IPS-18c (cell line): ENCODE measurements around the gene XPNPEP1.
"Not testable (repeated sequence)": the region's sequence is repeated elsewhere in the genome, so short reads cannot be mapped to it uniquely, and the experiment has no call there.

ENCODE experiments used
- H3K4me3 ChIP-seq: 2 replicates; pipeline ENCODE4 v1.7.0; 2013; ENCODE audit warnings: low read depth, mild to moderate bottlenecking, low read length, moderate library complexity; ENCODE audit not compliant: insufficient read depth
- H3K9me3 ChIP-seq: one replicate; pipeline ENCODE4 v1.6.1; 2013; ENCODE audit warnings: mild to moderate bottlenecking, low read length, moderate library complexity; ENCODE audit not compliant: control insufficient read depth, insufficient read depth

Gene XPNPEP1

DNA sequence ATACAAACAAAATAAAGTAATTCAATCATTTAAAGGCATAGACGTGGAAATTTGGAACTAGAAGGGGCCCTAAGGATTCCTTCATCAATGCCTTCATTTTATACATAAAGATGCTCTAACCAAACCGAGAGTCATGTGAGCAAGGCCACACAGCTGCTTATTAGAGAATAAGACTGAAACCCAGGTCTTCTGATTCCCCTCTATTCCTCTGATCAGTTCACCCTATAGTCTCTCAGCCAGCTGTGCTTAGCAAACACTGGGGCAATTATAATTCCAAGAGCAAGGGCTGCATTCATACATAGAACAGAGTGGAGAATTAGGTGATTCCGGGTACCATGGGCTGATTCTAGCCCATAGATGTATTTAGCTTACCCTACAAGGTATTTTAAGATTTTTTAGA lies 9.7 kb upstream of the XPNPEP1 start:
- no peak overlapping the region for H3K4me3 ChIP-seq
- H3K9me3 ChIP-seq = no peaks in the 10 kb centered on the region

DNA sequence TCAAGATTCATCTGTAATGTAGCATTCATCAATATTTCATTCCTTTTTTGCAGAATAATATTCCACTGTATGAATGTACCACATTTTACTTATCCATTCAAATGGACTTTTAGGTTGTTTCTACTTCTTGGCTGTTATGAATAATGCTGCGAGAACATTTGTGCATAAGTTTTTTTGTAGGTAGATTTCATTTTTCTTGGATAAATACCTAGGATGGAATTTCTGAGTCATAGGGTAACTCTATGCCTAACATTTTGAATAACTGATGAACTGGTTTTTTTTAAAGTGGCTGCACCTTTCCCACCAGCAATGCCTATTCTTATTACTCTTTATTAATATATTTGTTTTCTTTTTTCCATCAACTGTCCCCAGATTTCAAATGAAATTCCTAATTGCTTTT lies 9.1 kb upstream of the XPNPEP1 start:
- no peaks in the 10 kb centered on the region for H3K9me3 ChIP-seq
- H3K4me3 ChIP-seq = no peak overlapping the region

DNA sequence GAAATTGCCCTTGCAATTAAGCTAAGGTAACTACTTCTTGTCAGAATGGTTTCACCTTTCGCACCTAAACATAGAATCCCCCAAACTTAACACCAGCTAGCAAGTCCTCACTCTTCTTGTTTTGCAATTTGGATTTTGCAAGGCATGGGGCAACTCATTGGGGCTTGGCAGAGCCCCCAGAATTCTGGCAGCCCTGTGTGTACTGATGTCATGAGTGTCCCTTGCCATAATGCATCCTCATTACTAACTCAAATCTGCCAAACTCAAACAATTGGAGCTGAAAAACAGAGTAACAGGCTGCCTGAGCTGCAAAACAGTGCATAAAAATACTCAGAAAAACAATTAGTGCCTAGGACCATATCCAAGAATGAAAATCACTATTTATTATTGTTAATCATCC lies 7.9 kb upstream of the XPNPEP1 start:
- no peaks in the 10 kb centered on the region for H3K9me3 ChIP-seq
- no peak overlapping the region for H3K4me3 ChIP-seq

DNA sequence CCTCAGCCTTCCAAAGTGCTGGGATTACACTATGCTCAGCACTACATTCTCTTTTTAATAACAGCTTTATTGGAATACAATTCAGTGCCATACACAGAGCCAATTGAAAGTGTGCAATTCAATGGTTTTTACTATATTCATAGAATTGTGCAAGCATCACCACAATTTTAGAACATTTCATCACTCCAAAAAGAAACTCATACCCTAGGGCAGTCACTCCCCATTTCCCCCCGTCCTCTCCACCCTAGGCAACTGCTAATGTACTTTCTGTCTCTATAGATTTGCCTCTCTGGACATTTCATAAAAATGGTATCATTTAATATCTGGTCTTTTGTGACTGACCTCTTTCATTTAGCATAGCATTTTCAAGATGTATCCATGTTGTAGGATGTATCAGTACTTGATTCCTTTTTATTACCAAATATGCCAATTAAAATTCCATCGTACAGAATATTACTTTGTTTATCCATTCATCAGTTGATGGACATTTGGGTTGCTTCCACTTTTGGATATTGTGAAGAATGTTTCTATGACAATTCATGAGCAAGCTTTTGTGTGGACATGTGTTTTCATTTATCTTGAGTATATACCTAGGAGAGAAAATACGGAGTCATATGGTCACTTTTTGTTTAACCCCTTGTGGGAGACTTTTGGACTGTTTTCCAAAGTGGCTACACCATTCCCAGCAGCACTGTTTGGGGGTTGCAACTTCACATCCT lies 6.3 kb upstream of the XPNPEP1 start:
- Histone ChIP-seq H3K9me3 (no peaks in the 10 kb centered on the region), H3K4me3 (no peak overlapping the region)

DNA sequence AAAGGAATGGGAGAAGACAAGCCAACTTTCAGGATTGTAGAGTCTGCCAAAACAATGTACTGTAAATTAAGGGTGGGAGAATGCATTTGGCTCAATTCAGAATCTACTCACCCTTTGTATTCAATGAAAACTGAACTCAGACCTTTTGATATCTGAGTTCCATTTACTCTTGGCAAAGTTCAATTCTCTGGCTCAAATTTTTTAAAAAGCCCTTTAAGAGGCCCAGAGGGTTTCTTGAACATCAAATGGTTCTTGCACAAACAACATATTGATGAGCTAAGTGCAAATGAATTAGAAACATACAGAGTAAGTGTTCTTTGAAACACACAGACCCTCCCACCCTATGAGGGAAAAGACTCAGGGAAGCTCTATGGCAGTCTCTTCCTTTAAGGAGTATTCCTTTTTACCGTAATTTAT lies 5.2 kb upstream of the XPNPEP1 start:
- no peak overlapping the region for H3K4me3 ChIP-seq
- H3K9me3 ChIP-seq = no peaks in the 10 kb centered on the region

DNA sequence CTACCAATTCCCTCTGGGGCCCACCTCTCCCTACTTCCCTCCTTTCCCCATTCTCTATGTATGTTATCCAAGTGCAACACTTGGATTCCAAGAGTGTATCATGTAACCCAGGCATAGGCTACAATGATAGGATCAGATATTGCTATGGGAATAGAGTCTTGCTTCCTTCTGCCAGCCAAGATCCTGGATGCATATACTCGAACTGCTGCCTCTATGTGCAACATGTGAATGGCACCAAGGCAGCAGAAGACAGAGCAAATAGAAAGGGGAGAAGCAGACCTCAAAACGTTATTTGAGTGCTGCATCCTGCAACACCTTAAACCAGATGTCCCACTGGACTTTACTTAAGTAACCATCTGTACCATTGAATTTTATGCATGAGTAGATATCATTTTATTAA lies 3.5 kb upstream of the XPNPEP1 start:
- H3K9me3 ChIP-seq = no peaks in the 10 kb centered on the region

DNA sequence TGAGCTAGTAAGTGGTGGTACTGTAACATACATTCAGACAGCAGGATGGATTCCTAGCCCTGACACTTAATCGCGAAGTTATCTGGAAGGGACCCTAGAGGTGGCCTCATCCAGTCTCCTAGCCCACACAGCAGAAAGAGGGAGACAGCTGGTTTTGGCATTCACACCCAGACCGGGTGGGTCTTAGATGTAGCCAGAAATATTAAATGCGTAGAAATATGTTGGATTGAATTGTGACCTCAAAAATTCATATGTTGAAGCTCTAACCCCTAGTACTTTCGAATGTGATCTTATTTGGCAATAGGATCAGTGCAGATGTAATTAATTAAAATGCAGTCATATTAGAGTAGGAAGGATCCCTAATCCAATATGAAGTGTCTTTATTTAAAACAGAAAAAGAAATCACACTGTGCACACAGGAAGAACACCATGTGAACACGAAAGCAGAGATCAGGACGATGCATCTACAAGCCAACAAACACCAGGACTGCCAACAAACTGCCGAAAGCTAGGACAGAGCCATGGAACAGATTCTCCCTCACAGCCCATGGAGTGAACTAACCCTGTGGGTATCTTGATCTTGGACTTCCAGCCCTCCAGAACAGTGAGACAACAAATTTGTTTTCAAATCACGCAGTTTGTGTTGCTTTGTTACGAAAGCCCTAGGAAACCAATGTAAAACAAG lies 2.9 kb upstream of the XPNPEP1 start:
- H3K9me3 ChIP-seq = no peaks in the 10 kb centered on the region

More for the DNA sequence above, 3.5 kb upstream of the XPNPEP1 start:
- no peak overlapping the region for H3K4me3 ChIP-seq

DNA sequence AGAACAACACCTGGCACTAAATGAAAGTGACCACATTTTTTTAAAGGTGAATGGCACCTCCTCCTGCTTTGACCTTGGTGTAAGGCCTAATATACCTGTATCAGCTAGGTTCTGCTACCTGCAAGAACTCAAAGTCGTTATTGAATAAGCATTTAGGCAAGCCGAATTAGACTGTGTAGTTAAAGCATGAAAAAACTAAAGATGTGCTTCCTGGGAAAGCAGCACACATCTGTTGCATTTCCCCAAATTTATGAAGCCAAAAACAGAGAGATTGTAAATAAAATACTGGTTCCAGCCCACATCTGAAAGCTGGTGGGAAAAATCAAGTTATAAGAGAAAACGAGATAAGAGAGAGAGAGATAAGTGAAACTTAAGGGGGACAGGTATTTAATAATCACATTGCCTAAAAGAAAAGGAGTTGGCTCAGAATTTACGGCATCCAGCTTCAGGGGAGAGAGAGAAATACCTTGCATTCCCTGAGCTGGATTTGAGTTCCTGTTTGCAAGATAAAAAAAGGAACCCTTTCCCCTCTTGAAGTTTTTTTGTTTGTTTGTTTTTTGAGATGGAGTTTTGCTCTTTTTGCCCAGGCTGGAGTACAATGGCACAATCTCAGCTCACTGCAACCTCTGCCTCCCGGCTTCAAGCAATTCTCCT lies 1.8 kb upstream of the XPNPEP1 start:
- Histone ChIP-seq H3K4me3 (no peak overlapping the region), H3K9me3 (no peaks in the 10 kb centered on the region)

More for the DNA sequence above, 2.9 kb upstream of the XPNPEP1 start:
- no peak overlapping the region for H3K4me3 ChIP-seq

DNA sequence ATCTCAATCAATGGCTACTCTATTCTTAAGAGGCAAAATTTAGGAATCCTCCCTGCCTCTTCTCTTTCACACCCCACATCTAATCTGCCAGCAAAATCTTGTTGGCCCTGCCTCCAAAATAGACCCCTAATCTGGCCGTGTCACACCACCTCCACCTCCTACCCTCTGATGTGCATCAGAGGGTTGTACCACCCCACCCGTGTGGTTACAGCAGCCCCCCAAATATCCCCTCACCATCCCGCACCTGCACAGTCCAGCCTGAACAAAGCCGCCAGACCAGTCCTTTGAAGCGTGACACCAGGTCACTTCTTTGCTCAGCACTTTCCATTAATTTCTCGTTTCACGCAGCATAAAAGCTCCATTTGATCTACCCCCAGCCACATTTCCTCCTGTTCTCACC lies 776 bp upstream of the XPNPEP1 start:
- Histone ChIP-seq H3K9me3 (no peaks in the 10 kb centered on the region), H3K4me3 (no peak overlapping the region; the same call in 1 of the 2 replicates)

DNA sequence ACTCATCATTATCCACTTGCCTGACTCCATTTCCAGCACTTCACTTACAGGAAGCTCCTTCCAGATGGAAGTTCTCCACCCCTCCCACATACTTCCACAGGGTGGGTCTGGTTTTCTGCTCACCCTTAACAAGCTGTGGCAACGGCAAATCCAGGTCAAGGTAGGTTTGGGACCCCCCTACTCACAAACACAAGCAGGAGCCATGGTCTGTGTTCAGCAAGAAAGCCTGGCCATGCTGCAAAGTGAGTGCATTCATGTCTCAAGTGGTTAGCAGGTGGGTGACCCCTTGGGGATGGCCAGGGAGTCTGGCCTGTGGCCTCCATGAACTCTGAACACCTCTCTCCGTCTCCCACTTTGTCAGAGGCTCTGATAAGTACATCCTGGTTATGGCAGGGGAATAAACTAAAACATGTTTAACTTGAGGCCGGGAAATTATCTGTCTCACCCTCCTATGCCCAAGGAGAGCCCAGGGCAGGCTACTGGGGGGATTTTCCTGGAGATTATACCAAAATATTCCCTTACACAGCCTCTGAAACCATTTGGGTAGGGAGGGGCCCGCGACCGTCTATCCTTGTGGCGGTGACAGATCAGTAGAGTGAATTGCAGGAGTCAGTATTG lies 844 bp downstream of the XPNPEP1 start:
- H3K9me3 ChIP-seq = no peaks in the 10 kb centered on the region

DNA sequence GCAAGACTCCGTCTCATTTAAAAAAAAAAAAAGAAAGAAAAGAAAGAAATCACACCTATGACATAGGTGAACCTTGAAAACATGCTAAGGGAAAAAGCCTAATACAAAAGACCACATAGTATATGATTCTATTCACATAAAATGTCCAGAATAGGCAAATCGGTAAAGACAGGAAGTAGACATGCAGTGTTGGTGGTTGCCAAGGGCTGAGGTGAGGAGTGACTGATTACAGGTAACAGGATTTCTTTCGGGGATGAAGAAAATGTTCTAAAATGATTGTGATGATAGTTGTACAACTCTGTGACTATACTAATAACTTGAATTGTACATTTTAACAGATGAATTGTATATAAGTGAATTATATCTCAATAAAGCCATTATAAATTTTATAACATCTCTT lies 3.3 kb downstream of the XPNPEP1 start:
- no peak overlapping the region for H3K4me3 ChIP-seq
- H3K9me3 ChIP-seq = no peaks in the 10 kb centered on the region

More for the DNA sequence above, 844 bp downstream of the XPNPEP1 start:
- H3K4me3 ChIP-seq = peak overlapping the region; percentile 87

DNA sequence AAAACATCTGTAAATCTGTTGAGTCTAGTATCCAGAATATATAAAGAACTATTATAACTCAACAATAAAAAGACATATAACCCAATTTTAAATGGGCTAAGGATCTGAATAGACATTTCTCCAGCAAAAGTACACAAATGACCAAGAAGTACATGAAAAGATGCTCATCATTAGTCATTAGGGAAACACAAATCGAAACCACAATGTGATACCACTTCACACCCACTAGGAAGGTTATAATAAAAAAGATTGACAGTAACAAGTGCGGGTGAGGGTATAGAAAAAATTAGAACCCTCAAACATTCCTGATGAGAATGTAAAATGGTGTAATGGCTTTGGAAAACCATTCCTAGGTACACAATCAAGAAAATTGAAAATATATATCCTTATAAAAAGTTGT lies 4.1 kb downstream of the XPNPEP1 start:
- Histone ChIP-seq H3K4me3 (no peak overlapping the region), H3K9me3 (no peaks in the 10 kb centered on the region)

DNA sequence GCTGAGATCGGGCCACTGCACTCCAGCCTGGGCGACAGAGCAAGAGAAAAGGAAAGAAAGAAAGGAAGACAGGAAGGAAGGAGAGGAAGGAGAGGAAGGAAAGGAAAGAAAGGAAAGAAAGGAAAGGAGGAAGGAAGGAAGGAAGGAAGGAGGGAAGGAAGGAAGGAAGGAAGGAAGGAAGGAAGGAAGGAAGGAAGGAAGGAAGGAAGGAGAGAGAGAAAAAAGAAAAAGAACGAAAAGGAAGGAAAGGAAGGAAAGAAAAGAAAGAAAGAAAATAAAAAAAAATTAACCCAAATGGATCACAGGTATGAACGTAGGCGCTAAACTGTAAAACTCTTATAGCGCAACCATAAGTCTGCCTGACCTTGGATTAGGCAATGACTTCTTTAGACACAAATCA lies 4.6 kb downstream of the XPNPEP1 start:
- not testable (repeated sequence) for H3K4me3 ChIP-seq, H3K9me3 ChIP-seq

DNA sequence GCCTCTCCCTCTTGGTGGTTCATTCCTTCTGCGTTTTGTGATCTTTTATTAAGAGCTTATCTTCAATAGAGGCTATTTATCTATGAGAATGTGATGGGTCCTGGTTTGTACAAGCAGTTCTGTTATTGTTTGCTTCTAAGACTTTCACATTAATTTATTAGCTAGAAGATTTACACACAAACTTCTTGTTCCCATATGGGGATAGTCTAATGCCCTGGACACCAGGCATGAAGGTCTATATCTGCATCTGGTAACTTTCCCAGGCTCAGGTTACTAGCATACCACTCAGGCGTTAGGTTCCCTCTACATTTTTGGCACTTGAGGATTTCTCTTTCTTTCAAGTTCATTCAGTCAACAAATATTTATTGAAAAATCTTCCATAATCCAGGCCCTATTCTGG lies 7.7 kb downstream of the XPNPEP1 start:
- H3K4me3 ChIP-seq = no peak overlapping the region
- no peaks in the 10 kb centered on the region for H3K9me3 ChIP-seq

DNA sequence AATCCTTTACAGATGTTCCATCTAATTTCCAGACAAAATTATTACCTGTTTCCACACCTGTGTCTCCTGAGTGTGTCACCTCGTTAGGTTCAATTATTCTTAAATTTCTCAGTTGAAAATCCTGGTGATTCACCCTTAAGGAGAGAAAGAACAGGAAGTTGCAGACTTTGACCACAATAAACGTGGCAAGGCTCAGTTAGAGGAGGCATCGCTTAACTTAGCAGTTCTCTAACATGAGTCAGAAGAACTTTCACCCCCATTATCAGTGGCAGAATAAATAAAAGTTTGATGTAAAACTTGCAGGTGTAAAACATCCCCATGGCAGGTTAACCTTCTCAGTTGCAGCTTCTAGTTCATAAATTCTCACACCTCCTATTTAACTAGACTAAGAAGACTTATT lies 8.3 kb downstream of the XPNPEP1 start:
- no peaks in the 10 kb centered on the region for H3K9me3 ChIP-seq
- H3K4me3 ChIP-seq = no peak overlapping the region

DNA sequence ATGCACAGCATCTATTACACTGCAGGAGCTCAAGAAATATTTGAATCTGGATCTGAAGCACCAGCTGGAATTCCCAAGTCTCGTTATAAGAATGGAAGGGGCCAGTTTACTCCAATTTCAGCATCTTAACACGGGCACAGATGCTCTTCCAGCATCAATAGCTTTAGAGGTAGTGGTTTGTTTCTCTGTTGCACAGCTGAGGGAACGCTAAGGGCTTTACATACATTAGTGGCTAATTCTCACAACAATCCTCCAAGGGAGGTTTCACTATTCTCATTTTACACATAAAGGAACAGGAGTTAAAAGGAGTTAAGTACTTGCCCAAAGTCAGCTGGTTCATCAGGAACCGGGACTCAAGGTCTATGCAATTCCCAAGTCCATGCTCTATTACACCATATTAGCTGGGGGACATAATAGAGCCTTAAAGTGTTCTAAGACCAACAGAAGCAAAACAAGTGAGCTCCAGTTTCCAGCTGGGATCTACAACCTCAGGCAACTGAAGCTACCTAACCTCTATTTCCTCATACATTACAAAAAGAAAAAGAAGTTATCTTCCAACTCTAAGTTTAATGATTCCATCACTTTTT lies 9.9 kb downstream of the XPNPEP1 start:
- H3K4me3 ChIP-seq = no peak overlapping the region
- H3K9me3 ChIP-seq = no peaks in the 10 kb centered on the region
